Measurements from ENCODE around the gene INSYN2B.

INSYN2B gene

GRCh38 chr5:169889572-169889971, 90.7 kb downstream of the INSYN2B start:
- no peak for DNase-seq (ENCODE audit: low spot score)

- DNase-seq (ENCODE audit: low spot score), result no peak
Measured at GRCh38 chr5:169886677-169887076, 93.6 kb downstream of the INSYN2B start.

- DNase-seq (ENCODE audit: low spot score), result no peak
Measured at GRCh38 chr5:169886033-169886432, 94.3 kb downstream of the INSYN2B start.

GRCh38 chr5:169881702-169882303, 98.5 kb downstream of the INSYN2B start:
- no peak for DNase-seq (ENCODE audit: low spot score)

GRCh38 chr5:169880785-169881184, 99.5 kb downstream of the INSYN2B start:
- no peak for DNase-seq (ENCODE audit: low spot score)

- DNase-seq (ENCODE audit: low spot score), result no peak
Measured at GRCh38 chr5:169880012-169880663, 100.2 kb downstream of the INSYN2B start.

- DNase-seq (ENCODE audit: low spot score), result no peak
Measured at GRCh38 chr5:169876386-169876785, 103.9 kb downstream of the INSYN2B start.

- DNase-seq (ENCODE audit: low spot score), result no peak
Measured at GRCh38 chr5:169875731-169876130, 104.6 kb downstream of the INSYN2B start.

GRCh38 chr5:169875091-169875728, 105.1 kb downstream of the INSYN2B start:
- no peak for DNase-seq (ENCODE audit: low spot score)

GRCh38 chr5:169874621-169875020, 105.7 kb downstream of the INSYN2B start:
- DNase-seq (ENCODE audit: low spot score), result no peak

GRCh38 chr5:169873642-169874041, 106.7 kb downstream of the INSYN2B start:
- no peak for DNase-seq (ENCODE audit: low spot score)

GRCh38 chr5:169871826-169872490, 108.3 kb downstream of the INSYN2B start:
- DNase-seq (ENCODE audit: low spot score), result no peak

GRCh38 chr5:169870211-169870610, 110.1 kb downstream of the INSYN2B start:
- DNase-seq (ENCODE audit: low spot score), result no peak

- no peak for DNase-seq (ENCODE audit: low spot score)
Measured at GRCh38 chr5:169869066-169869465, 111.2 kb downstream of the INSYN2B start.

GRCh38 chr5:169867347-169867746, 112.9 kb downstream of the INSYN2B start:
- no peak for DNase-seq (ENCODE audit: low spot score)

- DNase-seq (ENCODE audit: low spot score), result no peak
Measured at GRCh38 chr5:169864483-169864882, 115.8 kb downstream of the INSYN2B start.

GRCh38 chr5:169862391-169862811, 117.9 kb downstream of the INSYN2B start:
- DNase-seq (ENCODE audit: low spot score), result no peak

- no peak for DNase-seq (ENCODE audit: low spot score)
Measured at GRCh38 chr5:169861934-169862333, 118.4 kb downstream of the INSYN2B start.

GRCh38 chr5:169861433-169861832, 118.9 kb downstream of the INSYN2B start:
- DNase-seq (ENCODE audit: low spot score), result no peak

GRCh38 chr5:169860585-169860984, 119.7 kb downstream of the INSYN2B start:
- DNase-seq (ENCODE audit: low spot score), result no peak

GRCh38 chr5:169856571-169856970, 123.7 kb downstream of the INSYN2B start:
- no peak for DNase-seq (ENCODE audit: low spot score)

- DNase-seq (ENCODE audit: low spot score), result no peak
Measured at GRCh38 chr5:169851321-169851850, 128.9 kb downstream of the INSYN2B start.

- DNase-seq (ENCODE audit: low spot score), result no peak
Measured at GRCh38 chr5:169850409-169850808, 129.9 kb downstream of the INSYN2B start.

Data from D341Med (cell line).